HG03064 (cell line): Measurements from ENCODE around the gene SCAPER.
"Not testable (repeated sequence)": the region's sequence is repeated elsewhere in the genome, so short reads cannot be mapped to it uniquely, and the experiment has no call there.

ENCODE experiments used
- ATAC-seq: cut with Tn5 transposase; IDR thresholded peaks from one replicate; pipeline ENCODE4 v1.9.1; 2021; ENCODE audit warnings: low read depth; ENCODE audit not compliant: unreplicated experiment

Gene SCAPER

GRCh38 chr15:76687592-76687991 lies 217.5 kb downstream of the SCAPER start:
- not testable (repeated sequence) for ATAC-seq

GRCh38 chr15:76684002-76684401 lies 221.1 kb downstream of the SCAPER start:
- ATAC-seq: no peak

- ATAC-seq: no peak
These were observed 222.3 kb downstream of the SCAPER start for GRCh38 chr15:76682833-76683232.

GRCh38 chr15:76682259-76682658 lies 222.9 kb downstream of the SCAPER start:
- ATAC-seq: no peak

DNA sequence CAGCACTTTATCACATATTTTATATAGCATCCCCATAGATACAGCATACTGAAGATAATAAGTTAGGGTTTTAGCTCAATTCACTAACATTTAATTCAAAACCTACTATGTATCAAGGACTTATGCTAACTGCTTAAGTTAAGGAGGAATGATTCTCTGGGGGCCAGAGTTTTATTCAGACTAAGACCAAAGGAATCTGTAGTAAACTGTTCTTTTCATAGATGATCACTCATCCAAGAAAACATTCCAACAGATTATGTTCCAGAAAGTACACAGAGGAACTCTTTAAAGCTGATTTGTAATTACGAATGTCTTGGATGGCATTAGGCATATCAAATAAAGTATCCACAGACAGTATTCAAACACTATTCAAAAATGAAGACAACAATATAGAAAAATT lies 226.4 kb downstream of the SCAPER start:
- no peak for ATAC-seq

- ATAC-seq: no peak
These were observed 230.3 kb downstream of the SCAPER start for GRCh38 chr15:76674883-76675282.

DNA sequence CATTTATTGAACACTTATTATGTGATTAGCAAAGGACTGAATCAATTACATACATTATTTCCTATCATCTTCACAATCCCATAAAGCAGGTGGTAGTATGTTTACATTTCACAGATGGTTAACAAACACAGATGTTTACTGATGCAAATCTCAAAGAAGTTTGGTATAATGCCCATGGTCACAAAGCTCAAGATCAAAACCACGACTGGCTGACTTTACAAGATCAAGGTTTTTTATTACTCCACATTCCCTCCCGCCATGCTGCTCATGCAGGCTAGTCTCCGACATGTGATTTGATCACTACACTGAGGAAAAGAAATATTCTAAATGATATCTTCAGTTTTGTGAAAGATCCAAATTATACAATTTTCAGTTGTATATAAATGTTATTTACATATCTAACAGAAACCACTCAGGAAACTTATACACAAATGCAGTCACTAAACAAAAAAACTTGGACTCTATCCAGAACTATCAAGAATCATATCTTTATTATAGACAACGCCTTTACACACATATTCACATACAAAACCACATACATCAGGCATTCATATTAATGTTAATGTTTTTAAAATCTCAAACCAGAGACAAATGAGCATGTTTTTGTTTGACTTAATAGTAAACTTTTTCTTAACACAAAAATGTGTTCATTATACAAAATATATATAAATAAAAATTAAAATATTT lies 235.5 kb downstream of the SCAPER start:
- no peak for ATAC-seq

DNA sequence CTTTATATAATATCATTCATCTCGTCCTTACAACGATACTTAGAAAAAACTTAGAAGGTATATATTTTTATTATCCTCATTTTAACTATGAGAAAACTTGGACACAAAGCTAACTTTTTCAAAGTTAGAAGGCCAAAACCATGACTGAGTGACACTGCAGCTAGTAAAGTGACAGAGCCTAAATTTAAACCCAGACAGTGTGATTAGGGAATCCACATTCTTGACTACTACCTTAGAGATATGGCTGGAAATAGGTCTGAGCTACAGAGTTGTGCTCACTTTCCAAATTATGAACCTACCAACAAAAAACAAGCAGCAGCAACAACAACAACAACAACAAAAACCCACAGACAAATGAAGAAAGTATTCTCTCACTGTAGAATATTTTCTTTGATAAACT lies 236.2 kb downstream of the SCAPER start:
- no peak for ATAC-seq

DNA sequence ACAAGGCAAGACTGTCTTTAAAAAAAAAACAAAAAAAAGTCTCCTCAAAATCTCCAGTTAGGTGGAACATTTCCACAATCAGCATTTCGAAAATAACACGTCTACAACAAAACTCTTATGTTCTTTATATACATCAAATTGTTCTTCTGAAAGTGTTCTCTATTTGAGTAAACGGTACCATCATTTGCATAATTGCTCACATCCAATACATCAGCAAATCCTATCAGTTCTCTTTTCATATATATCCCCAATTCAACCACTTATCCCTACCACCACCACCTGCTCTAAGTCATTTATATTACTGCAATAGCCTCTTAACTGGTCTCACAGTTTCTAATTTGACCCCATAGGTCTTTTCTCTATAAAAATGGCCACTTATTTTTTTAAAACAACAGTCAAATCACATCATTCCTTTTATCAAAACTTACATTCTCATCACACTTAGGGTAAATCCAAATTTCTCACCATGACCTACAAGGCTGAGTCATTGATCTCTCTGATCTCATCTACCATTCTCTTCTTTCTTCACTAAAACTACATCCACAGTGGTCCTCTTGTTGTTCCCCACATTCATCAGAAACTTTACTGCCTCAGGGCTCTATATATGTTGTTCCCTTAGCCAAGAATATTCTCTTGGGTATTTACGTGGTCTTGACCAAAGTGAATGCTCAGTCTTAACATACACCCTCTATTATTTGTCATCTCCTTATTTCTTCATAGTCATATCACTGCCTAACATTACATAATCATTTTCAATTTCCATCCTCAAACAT lies 237.0 kb downstream of the SCAPER start:
- ATAC-seq: no peak

GRCh38 chr15:76664895-76665294 lies 240.2 kb downstream of the SCAPER start:
- ATAC-seq: no peak

GRCh38 chr15:76664411-76664810 lies 240.7 kb downstream of the SCAPER start:
- ATAC-seq: no peak

DNA sequence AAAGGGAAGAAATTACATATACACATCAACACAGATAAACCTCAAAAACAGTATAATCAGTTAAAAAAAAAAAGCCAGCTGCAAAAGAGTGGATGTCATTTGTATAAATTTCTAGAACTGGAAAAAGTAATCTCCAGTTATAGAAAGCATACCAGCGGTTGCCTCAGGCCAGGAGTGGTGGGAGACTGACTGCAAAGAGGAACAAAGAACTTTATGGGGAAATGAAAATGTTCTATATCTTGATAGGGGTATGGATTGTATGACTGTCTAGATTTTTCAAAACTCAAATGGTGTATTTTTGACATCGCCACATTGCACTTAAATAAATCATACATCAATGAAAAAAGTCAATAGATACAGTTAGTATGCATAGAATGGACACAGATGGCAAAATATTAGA lies 241.6 kb downstream of the SCAPER start:
- ATAC-seq: no peak

GRCh38 chr15:76648732-76649444 lies 256.3 kb downstream of the SCAPER start:
- ATAC-seq: no peak

DNA sequence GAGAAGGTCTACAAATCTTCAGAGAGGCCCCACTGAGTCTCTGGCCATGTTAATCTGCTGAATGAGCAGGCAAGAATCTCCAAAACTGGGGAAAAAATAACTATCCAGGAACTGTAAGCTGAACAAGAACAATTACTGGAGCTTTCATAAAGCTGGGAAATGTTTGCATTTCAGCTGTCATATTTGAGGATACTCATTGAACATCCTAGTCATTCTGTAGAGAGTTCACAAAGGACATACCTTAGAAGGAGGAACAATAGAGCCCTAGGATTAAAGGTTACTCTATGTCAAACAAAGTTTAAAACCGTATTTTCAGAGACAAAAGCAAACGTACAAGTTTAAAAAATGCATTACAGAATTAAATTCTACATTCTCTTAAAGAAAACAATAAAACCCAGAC lies 257.5 kb downstream of the SCAPER start:
- ATAC-seq: no peak

DNA sequence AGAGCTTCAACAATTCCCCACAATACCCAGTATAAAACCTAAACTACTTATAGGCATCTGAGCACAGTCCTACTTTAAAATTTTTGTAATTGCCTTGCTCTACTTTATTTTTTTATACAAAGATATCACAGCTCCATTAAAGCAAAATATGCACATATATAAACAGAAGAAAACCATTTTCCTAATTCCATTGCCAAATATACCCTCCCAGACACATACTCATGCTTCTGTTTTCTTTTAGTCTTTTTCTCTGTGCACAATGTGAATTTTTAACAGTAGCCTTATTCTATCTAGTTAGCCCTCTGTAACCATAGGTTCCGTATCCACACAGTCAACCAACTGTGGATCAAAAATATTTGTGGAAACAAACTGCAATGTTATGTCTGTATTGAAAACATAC lies 260.5 kb downstream of the SCAPER start:
- ATAC-seq: no peak

GRCh38 chr15:76642671-76643070 lies 262.5 kb downstream of the SCAPER start:
- no peak for ATAC-seq

- ATAC-seq: no peak
These were observed 268.0 kb downstream of the SCAPER start for GRCh38 chr15:76637166-76637565.

DNA sequence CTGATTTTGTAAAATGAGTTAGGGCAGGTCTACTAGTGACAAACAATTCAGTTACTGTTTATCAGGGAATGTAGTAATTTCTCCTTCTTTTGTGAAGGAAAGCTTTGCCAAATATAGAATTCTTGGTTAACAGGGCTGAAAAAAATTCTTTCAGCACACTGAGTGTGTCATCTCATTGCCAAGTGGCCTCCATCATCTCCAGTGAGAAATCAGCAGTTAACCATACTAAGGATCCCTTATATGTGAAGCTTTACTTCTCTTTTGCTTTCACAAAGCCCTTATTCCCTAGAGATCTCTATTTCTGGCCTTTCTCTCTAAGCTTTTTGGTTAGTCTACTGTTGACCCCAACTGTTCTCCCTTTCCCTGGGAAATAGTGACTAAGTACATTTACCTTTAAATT lies 269.1 kb downstream of the SCAPER start:
- ATAC-seq: no peak

DNA sequence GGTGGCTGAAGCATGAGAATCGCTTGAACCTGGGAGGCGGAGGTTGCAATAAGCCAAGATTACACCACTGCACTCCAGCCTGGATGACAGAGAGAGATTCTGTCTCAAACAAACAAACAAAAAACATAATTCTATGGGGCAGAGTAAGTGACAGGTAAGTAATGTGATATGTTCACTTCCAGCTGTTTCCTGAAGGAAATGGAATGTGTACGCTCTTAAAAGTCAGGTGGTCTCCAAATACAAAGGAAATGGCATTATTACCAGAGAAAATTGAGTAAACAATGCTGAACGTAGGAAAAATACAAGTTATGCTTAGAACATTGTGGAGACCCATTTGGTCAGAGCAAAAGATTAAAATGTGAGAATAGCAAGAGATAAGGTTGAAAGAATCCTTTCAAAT lies 278.5 kb downstream of the SCAPER start:
- no peak for ATAC-seq

- no peak for ATAC-seq
These were observed 279.9 kb downstream of the SCAPER start for GRCh38 chr15:76625267-76625666.

- ATAC-seq: no peak
These were observed 290.4 kb downstream of the SCAPER start for GRCh38 chr15:76614725-76615124.
